IPS-15b (cell line): ENCODE data around the gene LSM8.

Experiments
- H3K27me3 ChIP-seq: one replicate; pipeline ENCODE4 v1.6.1; 2013; ENCODE audit warnings: low read length; ENCODE audit not compliant: control insufficient read depth, insufficient read depth
- H3K36me3 ChIP-seq: one replicate; pipeline ENCODE4 v1.6.1; 2013; ENCODE audit warnings: low read length; ENCODE audit not compliant: control insufficient read depth, insufficient read depth
- H3K4me1 ChIP-seq: one replicate; pipeline ENCODE4 v1.6.1; 2013; ENCODE audit warnings: mild to moderate bottlenecking, low read length; ENCODE audit not compliant: control insufficient read depth, insufficient read depth
- H3K4me3 ChIP-seq: one replicate; pipeline ENCODE4 v1.5.1; 2013; ENCODE audit warnings: low read depth, low read length
- H3K9ac ChIP-seq: one replicate; pipeline ENCODE4 v1.6.1; 2013; ENCODE audit warnings: low read depth, mild to moderate bottlenecking, low read length
- H3K9me3 ChIP-seq: one replicate; pipeline ENCODE4 v1.6.1; 2013; ENCODE audit warnings: mild to moderate bottlenecking, low read length; ENCODE audit not compliant: control insufficient read depth, insufficient read depth

Gene LSM8

GRCh38 chr7:118175740-118176139 is 8.2 kb upstream of the LSM8 start:
- Histone ChIP-seq H3K4me3 (no peak overlapping the region), H3K27me3 (no peaks in the 10 kb centered on the region), H3K36me3 (no peaks in the 10 kb centered on the region), H3K9ac (no peak overlapping the region), H3K4me1 (no peaks in the 10 kb centered on the region), H3K9me3 (no peaks in the 10 kb centered on the region)

- H3K4me1 ChIP-seq, result no peaks in the 10 kb centered on the region
- no peaks in the 10 kb centered on the region for H3K27me3 ChIP-seq
- H3K36me3 ChIP-seq, result no peaks in the 10 kb centered on the region
Observed at GRCh38 chr7:118179191-118179590, 4.8 kb upstream of the LSM8 start.

GRCh38 chr7:118182593-118183427 is 1.2 kb upstream of the LSM8 start:
- Histone ChIP-seq H3K36me3 (no peaks in the 10 kb centered on the region), H3K27me3 (no peaks in the 10 kb centered on the region), H3K4me1 (no peaks in the 10 kb centered on the region), H3K9ac (peak overlapping the region; percentile 95), H3K4me3 (peak overlapping the region; percentile 90), H3K9me3 (no peaks in the 10 kb centered on the region)

More at GRCh38 chr7:118179191-118179590, 4.8 kb upstream of the LSM8 start:
- Histone ChIP-seq H3K4me3 (no peak overlapping the region), H3K9me3 (no peaks in the 10 kb centered on the region), H3K9ac (no peak overlapping the region)

GRCh38 chr7:118183428-118183785 is 557 bp upstream of the LSM8 start:
- Histone ChIP-seq H3K4me3 (peak overlapping the region; percentile 90), H3K9ac (peak overlapping the region; percentile 95), H3K9me3 (no peaks in the 10 kb centered on the region), H3K4me1 (no peaks in the 10 kb centered on the region), H3K27me3 (no peaks in the 10 kb centered on the region), H3K36me3 (no peaks in the 10 kb centered on the region)

- no peaks in the 10 kb centered on the region for H3K9me3 ChIP-seq
- H3K36me3 ChIP-seq, result no peaks in the 10 kb centered on the region
- H3K27me3 ChIP-seq, result no peaks in the 10 kb centered on the region
- H3K4me1 ChIP-seq, result no peaks in the 10 kb centered on the region
- peak overlapping the region; percentile 87 for H3K9ac ChIP-seq
- peak overlapping the region; percentile 90 for H3K4me3 ChIP-seq
Observed at GRCh38 chr7:118184565-118184940, 589 bp downstream of the LSM8 start.

GRCh38 chr7:118185163-118185860 is 1.3 kb downstream of the LSM8 start:
- Histone ChIP-seq H3K27me3 (no peaks in the 10 kb centered on the region), H3K9ac (peak overlapping the region; percentile 28), H3K36me3 (no peaks in the 10 kb centered on the region), H3K4me1 (no peaks in the 10 kb centered on the region), H3K9me3 (no peaks in the 10 kb centered on the region), H3K4me3 (peak overlapping the region; percentile 90)

GRCh38 chr7:118186501-118186900 is 2.5 kb downstream of the LSM8 start:
- H3K4me3 ChIP-seq, result no peak overlapping the region
- no peaks in the 10 kb centered on the region for H3K9me3 ChIP-seq

GRCh38 chr7:118194571-118194970 is 10.6 kb downstream of the LSM8 start:
- H3K9ac ChIP-seq, result no peak overlapping the region
- H3K36me3 ChIP-seq, result no peaks in the 10 kb centered on the region
- H3K27me3 ChIP-seq, result no peaks in the 10 kb centered on the region
- no peaks in the 10 kb centered on the region for H3K9me3 ChIP-seq
- no peak overlapping the region for H3K4me3 ChIP-seq
- H3K4me1 ChIP-seq, result no peaks in the 10 kb centered on the region

More at GRCh38 chr7:118186501-118186900, 2.5 kb downstream of the LSM8 start:
- Histone ChIP-seq H3K36me3 (no peaks in the 10 kb centered on the region), H3K9ac (no peak overlapping the region), H3K27me3 (no peaks in the 10 kb centered on the region), H3K4me1 (no peaks in the 10 kb centered on the region)

GRCh38 chr7:118195837-118196474 is 12.0 kb downstream of the LSM8 start:
- no peaks in the 10 kb centered on the region for H3K36me3 ChIP-seq
- no peaks in the 10 kb centered on the region for H3K4me1 ChIP-seq
- H3K27me3 ChIP-seq, result no peaks in the 10 kb centered on the region

GRCh38 chr7:118202061-118202460 is 18.1 kb downstream of the LSM8 start:
- H3K9me3 ChIP-seq, result no peaks in the 10 kb centered on the region
- H3K4me1 ChIP-seq, result no peaks in the 10 kb centered on the region
- no peak overlapping the region for H3K4me3 ChIP-seq
- H3K36me3 ChIP-seq, result no peaks in the 10 kb centered on the region
- no peaks in the 10 kb centered on the region for H3K27me3 ChIP-seq
- H3K9ac ChIP-seq, result no peak overlapping the region

More at GRCh38 chr7:118195837-118196474, 12.0 kb downstream of the LSM8 start:
- H3K9me3 ChIP-seq, result no peaks in the 10 kb centered on the region
- no peak overlapping the region for H3K4me3 ChIP-seq
- H3K9ac ChIP-seq, result no peak overlapping the region

- Histone ChIP-seq H3K27me3 (no peaks in the 10 kb centered on the region), H3K9ac (peak overlapping the region; percentile 79), H3K9me3 (no peaks in the 10 kb centered on the region), H3K4me3 (peak overlapping the region; percentile 52), H3K36me3 (no peaks in the 10 kb centered on the region), H3K4me1 (no peaks in the 10 kb centered on the region)
Observed at GRCh38 chr7:118214051-118214832, 30.3 kb downstream of the LSM8 start.
